ENCODE results near the gene MTHFD2L.
"Not testable (repeated sequence)": the region's sequence is repeated elsewhere in the genome, so short reads cannot be mapped to it uniquely, and the experiment has no call there.

Gene MTHFD2L

DNA sequence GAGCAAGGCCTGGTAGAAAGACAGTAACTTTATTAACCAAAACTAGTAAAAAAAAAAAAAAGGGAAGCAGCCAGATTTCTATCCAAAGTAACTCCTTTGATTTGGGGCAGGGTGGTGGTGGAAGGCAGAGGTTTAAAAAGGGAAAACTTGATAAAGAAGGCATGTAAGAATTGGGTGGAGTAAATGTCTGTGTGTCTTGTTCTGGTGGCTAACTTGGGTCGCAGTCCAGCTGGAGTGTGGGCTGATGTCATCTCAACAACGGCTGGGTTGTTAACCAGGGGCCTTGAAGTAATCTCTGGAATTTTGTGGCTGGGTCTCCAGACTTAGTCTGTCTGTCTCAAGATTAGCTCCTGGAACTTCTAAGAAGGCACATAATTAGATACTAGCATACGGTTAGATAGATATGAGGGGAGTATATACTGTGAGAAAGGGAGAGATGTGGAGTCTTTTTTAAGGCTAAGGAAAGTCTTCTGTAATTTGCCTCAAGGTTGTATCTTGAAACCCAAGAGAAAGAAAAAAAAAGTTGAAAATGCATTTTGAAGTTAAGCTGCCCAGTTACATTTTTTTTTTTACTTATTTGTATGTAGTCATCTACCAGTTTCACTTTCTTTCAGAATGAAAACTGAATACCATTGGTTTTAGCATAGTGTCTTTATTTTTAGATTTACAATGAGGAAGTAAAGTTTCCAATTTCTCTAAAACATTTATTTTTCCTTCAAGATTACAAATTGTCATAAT is 48.3 kb downstream of the MTHFD2L start:
- DNase-seq (ENCODE audit: extremely low read depth, low read depth): no peak
- TF ChIP-seq, protein P1, sequence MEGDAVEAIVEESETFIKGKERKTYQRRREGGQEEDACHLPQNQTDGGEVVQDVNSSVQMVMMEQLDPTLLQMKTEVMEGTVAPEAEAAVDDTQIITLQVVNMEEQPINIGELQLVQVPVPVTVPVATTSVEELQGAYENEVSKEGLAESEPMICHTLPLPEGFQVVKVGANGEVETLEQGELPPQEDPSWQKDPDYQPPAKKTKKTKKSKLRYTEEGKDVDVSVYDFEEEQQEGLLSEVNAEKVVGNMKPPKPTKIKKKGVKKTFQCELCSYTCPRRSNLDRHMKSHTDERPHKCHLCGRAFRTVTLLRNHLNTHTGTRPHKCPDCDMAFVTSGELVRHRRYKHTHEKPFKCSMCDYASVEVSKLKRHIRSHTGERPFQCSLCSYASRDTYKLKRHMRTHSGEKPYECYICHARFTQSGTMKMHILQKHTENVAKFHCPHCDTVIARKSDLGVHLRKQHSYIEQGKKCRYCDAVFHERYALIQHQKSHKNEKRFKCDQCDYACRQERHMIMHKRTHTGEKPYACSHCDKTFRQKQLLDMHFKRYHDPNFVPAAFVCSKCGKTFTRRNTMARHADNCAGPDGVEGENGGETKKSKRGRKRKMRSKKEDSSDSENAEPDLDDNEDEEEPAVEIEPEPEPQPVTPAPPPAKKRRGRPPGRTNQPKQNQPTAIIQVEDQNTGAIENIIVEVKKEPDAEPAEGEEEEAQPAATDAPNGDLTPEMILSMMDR (IDR thresholded peaks at IDR 0.05; ENCODE audit: low read depth, low read length): no peak

DNA sequence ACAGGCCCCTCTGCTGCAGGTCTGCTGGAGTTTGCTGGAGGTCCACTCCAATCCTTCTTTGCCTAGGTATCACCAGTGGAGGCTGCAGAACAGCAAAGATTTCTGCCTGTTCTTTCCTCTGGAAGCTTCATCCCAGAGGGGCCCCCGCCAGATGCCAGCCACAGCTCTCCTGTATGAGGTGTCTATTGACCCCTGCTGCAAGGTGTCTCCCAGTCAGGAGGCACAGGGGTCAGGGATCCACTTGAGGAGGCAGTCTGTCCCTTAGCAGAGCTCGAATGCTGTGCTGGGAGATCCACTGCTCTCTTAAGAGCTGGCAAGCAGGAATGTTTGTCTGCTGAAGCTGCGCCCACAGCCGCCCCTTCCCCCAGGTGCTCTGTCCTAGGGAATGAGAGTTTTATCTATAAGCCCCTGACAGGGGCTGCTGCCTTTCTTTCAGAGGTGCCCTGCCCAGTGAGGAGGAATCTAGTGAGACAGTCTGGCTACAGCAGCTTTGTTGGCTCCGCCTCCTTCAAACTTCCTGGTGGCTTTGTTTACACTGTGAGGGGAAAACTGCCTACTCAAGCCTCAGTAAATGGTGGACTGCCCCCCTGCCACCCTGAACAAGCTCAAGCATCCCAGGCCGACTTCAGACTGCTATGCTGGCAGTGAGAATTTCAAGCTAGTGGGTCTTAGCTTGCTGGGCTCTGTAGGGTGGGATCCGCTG is 56.7 kb downstream of the MTHFD2L start:
- DNase-seq (ENCODE audit: extremely low read depth, low read depth): not testable (repeated sequence)

DNA sequence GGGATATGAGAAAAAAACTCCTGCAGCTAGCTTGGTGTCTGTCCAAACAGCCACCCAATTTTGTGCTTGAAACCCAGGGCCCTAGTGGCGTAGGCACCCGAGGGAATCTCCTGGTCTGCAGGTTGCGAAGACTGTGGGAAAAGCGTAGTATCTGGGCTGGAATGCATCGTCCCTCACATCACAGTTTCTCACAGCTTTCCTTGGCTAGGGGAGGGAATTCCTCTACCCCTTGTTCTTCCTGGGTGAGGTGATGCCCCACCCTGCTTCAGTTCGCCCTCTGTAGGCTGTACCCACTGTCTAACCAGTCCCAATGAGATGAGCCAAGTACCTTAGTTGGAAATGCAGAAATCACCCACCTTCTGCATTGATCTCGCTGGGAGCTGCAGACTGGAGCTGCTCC is 57.3 kb downstream of the MTHFD2L start:
- DNase-seq (ENCODE audit: extremely low read depth, low read depth): not testable (repeated sequence)

DNA sequence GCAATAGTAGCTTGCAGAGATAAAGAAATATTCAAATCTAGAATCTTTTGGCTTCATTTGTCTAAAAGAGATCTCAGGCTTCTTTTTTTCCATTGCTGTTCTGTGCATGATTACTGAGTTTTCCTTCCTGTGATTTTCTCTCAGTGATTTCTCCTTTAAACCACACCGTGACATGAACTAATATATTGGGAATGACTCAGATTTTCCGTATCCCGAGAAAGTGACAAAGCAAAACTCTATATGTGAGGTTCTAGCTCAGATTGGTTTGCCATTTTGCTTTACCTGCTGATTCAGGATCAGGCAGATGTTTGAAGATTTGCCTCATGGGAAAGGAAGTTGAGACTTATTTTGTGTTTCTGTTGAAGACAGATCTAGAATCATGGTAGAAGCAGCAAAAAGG is 59.4 kb downstream of the MTHFD2L start:
- TF ChIP-seq, protein P1 (IDR thresholded peaks at IDR 0.05; ENCODE audit: low read depth, low read length): no peak
- no peak for DNase-seq (ENCODE audit: extremely low read depth, low read depth)

DNA sequence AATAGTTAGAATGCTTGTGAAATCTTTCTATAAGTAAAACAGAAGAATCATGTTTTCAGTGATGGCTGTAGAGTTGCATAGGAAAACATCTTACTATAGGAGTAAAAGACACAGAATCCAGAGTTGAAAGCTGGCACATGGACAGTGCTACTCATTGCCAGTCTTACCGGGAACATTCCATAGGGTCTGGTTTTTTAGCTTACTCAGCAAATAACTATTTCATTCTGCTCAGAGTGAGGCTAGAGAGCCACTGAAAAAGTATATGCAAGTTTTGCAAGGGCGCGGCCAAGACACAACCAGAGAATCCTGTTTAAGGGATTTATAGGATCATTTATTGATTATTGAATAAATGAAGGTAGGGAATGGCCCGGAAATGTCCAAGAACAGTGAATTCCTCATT is 60.3 kb downstream of the MTHFD2L start:
- TF ChIP-seq, protein P1 (IDR thresholded peaks at IDR 0.05; ENCODE audit: low read depth, low read length): no peak
- DNase-seq (ENCODE audit: extremely low read depth, low read depth): no peak

DNA sequence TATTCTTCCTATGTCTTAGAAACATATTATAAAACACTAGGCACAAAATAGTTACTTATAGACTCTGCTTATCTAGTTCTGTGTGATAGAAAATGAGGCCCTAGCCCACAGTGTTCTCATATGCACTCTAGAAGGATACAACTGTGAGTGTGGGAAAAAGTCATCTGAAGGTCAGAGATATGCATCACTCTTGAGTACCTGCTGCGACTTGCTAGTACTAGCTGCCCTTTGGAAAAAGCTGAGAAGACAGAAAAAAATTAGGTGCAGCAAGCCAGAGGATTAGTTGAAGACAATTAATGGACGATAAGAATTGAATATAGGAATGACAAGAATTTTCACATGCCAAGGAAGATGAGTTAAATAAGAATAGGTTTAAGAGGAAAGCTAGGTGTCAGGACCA is 61.3 kb downstream of the MTHFD2L start:
- TF ChIP-seq, protein P1 (IDR thresholded peaks at IDR 0.05; ENCODE audit: low read depth, low read length): no peak
- DNase-seq (ENCODE audit: extremely low read depth, low read depth): no peak

DNA sequence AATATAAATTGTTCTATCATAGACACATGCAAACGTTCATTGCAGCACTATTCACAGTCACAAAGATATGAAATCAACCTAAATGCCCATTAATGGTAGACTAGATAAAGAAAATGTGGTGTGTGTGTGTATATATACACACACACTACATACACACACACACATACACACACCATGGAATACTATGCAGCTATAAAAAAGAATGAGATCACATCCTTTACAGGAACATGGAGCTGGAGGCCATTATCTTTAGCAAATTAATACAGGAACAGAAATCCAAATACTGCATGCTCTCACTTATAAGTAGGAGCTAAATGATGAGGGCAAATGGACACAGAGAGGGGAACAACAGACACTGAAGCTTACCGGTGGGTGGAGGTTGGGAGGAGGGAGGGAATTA is 65.2 kb downstream of the MTHFD2L start:
- TF ChIP-seq, protein P1 (IDR thresholded peaks at IDR 0.05; ENCODE audit: low read depth, low read length): no peak

DNA sequence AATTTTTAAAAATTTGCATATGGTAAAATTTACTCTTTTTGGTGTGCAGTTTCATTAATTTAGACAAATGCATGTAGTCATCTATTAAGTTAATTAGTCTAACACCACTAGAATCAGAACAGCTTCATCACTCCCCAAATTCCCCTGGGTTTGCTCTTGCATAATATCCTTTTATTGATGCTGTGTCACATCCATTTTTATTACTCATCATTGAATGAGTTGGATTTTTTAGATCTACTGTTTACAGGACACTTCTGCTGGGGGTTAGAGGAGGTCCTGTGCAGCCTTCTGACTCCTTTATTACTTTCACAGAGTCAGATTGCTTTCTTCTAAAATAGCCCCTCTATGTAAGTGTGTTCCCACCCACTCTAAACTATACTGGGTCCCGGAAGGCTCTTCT is 65.9 kb downstream of the MTHFD2L start:
- TF ChIP-seq, protein P1 (IDR thresholded peaks at IDR 0.05; ENCODE audit: low read depth, low read length): no peak

More for the DNA sequence above, 65.2 kb downstream of the MTHFD2L start:
- DNase-seq (ENCODE audit: extremely low read depth, low read depth): no peak

More for the DNA sequence above, 65.9 kb downstream of the MTHFD2L start:
- no peak for DNase-seq (ENCODE audit: extremely low read depth, low read depth)

All from AG09319 (cell line).